Esophagus mucosa (tissue), 1 donor: ENCODE results near the gene SEC61A1. TPM values are rescaled to one million over a fixed set of nuclear protein-coding genes. Genes with fewer than 3 reads are reported as not detected.

ENCODE experiments used
- ATAC-seq: fragments of 200-7000 bp; cut with Tn5 transposase; one replicate; pipeline ENCODE4 v1.9.1; 2020
- total RNA-seq: library from RNA; stranded (reverse); gene quantifications from one replicate; pipeline ENCODE4 v1.2.4, GENCODE V29; 2023
- donor health status: DM: yes; HTN: yes; CAD: no.

The SEC61A1 gene
- total RNA-seq, 1 donor from 2014 or later, result 117 TPM

- ATAC-seq, result no peak
Measured at GRCh38 chr3:128113817-128114794, 61.9 kb downstream of the SEC61A1 start.

Other genes with a start within 250 kb of the SEC61A1 start
- 135 TPM for gene MGLL, start 229.9 kb upstream of the SEC61A1 start, total RNA-seq
- not detected for gene KBTBD12, start 137.2 kb upstream of the SEC61A1 start, total RNA-seq
- gene RUVBL1, start 71.4 kb downstream of the SEC61A1 start, total RNA-seq, result 28.4 TPM
- 10.4 TPM for gene EEFSEC, start 101.0 kb downstream of the SEC61A1 start, total RNA-seq